Measurements from ENCODE around the gene CNBP.

DNA sequence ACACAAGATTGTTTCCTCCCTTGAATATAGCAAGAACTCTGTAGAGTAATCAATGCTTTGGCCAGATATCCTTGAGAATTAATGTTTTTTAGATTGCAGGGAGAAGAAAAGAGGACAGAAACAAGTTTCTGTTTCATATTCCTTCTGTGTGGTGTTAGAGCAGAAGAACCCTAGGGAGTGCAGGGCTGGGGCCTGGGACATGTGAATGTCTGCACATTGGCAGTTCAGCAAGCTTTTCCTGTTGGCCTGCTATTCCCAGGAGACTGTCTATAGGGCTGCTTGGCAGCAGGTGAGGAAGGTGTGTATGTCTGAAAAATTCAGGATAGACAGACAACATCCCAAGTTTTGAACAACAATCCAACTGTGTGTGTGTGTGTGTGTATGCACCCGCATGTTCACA lies 13.6 kb upstream of the CNBP start:
- TF ChIP-seq SUZ12 (IDR thresholded peaks at IDR 0.05; ENCODE audit: extremely low read depth, insufficient read depth, insufficient read length) (no peak), ZNF274 (IDR thresholded peaks at IDR 0.05; ENCODE audit: low read depth, low read length) (no peak), YY1 (IDR thresholded peaks at IDR 0.05; ENCODE audit: insufficient read depth, insufficient read length) (no peak)

All from NT2/D1 (cell line).